NOMO-1 treated with DMSO at 0.1 percent for 48 hours (cell line): ENCODE data around the gene CRACR2A.

Experiments
- DNase-seq: peaks from one replicate; lab custom pipeline; 2025; ENCODE audit not compliant: unreplicated experiment; lab: John Stamatoyannopoulos, UW

CRACR2A gene

DNA sequence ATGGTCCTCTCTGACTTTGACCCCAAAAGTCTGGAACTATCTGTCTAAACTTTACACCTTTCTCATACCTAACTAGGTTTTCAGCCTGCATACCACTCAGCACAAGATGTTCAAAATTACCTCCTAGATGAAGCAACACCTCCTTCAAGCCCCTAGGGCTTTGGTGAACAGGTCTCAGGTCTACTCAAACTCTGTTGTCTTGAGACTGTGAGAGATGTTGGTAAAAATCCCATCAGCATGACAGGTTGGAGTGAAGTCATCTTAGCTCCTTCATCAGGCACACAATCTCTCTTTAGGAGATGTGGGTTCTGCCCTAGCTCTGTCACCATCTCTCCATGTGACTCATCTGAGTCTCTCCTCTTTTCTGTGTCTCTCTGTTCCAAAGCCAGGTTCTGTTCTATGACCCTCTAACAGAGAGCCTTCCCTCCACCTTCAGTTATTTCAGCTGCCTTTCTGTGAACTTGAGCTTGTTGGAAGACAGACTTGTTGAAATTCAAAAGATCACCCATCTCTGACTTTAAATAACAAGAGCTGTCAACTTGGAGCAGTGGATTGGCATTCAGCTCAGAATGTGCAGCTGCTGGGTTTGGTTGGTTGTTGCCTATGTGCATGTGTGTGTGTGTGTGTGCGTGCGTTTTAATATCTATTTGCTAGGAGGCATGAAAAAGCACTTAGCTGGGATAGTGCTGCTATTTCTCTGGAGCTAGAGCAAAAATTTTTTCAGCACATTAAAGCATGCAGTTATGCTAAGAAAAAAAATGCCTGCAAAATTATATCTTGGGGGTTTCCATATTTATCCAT lies 130.7 kb downstream of the CRACR2A start:
- DNase-seq, result no peak

DNA sequence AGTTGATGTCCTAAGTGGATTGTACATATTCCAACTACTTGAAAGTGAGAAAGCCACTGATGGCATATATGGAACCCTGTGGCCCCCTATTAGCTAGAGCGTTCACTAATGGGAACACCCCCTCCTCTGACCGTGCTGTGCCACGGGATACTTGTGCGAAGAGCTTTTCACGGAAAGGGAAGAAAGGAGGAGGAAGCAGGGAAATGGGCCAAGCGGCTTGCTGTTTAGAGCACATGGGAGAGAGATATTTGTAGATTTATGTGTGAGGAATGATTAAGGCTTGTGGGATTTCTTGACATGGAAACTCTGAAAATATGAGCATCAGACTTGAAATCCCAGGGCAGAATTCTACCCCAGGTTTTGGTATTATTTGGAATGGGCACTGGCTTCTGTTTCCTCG lies 132.1 kb downstream of the CRACR2A start:
- no peak for DNase-seq

DNA sequence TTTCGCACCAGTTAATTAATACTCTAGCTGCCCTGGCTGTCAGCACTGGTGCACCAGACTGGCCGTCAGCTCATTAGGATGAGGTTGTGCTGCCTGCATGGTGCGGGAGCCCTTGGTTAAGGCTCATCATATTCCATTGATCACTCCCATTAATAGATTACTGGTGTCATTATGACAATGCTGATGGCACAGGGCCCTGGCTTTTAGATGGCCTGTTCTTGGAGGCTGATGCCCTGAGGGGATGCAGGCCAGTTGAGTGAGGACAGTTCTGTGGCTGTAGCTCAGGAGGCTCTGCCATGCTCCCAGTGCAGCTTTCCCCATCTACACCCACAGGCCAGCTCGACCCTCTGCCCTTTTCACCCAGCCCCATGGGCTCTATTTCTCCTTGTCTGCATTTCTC lies 135.3 kb downstream of the CRACR2A start:
- DNase-seq, result no peak

DNA sequence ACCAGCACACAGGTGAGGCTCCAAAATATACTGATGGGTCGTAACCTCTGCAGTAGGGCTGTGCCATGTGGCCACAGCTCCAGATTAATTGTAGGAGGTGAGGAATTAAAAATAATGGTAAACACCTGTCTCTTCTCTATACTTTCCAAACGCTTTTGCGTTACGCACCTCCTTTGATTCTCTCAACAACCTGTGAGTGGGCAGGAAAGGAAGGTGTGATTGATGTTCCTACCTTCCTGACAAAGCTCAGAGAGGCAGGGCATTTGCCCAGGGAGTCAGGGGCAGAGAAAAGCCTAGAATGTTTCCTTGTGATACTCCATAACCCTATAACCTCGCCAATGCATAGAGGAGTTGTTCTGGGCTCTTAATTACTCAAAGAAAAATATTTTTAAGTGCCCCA lies 137.0 kb downstream of the CRACR2A start:
- DNase-seq, result no peak

DNA sequence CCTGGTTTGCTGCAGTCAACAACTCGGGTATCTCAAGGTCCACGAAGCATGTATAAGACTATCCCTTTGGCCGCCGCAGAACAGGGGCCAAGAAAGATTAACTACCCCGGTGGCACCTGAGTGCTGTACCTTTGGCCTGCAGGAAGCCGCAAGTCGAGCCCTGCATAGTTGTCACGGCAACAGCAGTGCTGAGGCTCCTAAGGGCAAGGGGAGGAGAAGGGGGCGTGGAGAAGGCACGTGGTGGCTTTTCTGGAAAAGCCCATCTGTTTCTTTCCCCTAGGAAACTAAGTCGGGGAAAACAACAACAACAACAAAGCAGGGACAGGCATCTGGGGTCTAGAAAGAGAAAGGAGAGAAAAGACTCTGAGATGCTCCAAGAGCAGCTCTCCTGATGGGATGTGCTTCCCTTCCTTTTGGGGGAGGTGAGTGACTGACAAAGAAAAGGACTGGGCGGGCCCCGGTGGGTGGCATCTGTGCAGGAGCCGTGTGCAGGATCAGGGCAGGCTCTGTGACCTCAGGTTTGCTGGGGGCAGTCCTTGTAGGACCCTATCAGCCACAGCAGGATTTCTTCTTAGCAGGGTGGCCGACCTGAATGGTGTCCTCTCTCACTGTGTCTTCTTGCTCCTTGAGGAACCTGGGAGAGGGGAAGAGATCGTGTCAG lies 138.0 kb downstream of the CRACR2A start:
- DNase-seq, result no peak

DNA sequence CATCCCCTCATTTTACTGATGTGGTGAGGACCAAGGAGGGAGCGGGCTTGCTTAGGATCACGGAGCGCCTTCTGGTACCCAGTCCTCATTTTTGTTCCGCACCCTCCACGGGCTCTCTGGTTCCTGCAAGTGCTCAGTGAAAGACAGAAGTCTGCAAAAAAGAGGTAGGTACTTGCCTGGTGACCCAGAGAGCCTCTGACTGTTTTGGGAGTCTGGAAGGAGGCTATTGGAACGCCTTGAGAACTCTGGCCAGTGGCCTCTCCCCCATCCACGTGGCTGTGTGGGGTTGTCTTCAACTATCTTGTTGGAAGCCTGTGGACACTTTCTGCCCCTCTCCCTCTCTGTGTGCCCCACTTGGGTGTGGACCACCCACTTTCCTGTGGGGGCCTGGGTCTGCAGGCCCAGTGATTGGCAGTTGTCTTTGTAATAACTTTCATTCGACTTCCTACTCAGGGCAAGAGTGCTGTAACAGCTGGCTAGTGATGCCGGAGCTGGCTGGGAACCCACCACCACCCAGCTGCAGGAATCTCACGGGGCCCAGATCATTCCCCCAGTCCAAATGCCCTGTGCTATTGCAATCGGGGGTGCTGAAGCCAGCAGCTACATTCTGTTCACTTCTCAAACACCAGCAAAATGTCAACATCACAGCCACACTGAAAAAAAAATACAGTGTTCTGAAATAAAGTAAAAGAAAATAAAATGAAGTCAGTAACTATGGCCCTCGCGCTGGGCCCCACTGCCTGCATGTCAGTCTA lies 139.1 kb downstream of the CRACR2A start:
- no peak for DNase-seq

DNA sequence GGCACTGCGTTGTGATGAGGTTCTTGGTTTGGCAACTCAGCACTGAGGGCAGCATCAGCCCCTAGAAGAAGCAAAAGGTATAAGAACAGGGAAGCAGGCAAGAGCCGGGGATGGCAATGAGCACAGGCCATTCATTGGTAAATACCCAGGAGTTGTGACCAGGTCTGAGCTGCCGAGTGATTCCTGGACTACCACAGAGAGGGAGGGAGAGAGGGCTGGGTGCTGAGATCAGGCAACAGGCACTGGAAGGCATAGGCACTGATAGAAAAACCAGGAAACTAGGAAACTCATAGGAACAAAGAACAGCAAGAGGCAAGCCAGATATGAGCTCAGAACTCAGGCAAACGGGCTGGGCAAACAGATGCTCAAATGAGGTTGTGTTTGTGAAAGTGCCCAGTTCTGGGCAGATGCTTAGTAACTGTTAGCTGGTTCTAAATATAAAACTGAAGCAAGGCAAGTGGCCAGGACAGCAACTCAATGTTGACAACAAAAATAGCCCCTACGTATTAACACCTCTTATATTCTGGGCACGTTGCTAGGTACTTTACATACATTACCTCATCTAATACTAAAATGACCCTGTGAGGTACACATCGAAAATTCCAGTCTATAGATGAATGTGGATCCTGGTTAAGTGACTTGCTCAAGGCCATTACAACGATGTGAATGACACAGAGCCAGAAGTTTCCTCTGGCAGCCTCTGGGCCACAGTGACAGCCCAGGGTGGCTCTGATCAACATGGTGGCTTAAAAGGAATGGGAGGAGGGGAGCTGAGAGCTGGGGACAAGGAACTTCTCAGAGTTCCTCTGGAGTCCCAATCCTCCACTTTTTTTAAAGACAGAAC lies 140.8 kb downstream of the CRACR2A start:
- no peak for DNase-seq

DNA sequence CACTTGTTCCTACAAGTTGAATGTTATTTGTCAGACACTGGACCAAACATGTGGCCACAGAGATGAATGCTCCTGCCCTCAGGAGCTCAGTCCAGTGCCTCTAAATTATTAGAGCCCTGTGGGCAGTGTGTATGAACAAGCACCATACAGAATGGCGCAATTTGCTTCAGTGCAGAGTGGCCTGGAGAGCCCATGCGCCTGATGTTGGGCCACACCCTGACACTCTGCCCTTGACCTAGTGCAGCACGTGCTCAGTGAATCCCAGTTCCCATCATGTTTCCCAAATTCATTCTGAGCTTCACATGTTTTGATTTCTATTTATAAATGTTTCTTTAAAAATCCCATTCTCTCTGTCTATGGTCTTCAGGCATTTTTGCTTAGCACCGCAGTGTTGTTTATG lies 145.1 kb downstream of the CRACR2A start:
- DNase-seq, result no peak

DNA sequence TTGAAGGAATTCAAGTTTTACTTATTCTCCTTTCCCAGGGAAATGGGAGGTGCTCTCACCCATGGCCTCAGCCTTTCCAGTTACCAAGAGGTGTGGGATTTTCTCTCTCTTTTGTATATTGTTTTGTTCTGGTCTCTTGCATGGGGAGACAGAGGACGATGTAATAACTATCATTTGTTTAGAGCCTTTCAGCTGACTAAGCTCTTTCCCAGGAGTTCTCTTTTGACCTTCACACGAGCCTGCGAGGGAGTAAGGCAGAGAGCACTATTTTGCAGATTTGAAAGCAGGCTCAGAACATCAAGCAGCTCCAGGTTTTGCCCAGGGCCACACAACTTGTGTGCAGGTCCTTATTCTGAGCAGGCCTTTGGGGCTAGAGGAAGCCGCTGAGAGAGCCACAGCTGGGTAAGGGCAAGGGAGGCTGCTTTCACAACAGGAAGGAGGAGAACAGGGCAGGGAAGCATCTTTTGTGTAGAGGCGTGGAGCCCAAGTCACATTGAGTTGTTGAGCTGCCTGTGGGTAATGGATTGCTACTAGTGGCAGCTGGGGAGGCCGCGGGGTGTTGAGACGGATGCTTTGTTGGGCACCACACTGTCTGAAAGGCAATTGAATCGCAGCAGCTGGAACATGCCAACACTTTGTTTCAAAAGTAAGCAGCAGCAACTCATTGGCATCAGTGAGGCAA lies 145.7 kb downstream of the CRACR2A start:
- DNase-seq, result no peak

DNA sequence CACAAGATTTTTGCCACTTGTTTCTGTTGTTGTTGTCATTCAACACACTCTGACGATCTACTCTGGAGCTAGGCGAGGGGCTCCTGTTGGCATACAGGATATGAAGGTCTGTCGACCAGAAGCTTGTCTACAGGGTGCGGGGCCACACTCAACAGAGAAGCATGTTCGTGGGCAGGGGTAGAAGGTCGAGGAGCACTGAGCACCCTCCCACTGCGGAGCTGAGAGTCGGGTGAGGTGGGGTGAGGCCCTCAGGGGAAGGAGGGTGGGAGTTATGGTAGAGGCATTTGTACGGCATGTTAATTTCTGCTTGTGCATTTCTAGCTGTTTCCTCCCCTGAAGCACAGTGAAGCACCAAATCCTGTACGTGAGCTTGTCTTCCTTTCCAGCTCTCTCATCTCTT lies 146.8 kb downstream of the CRACR2A start:
- no peak for DNase-seq

DNA sequence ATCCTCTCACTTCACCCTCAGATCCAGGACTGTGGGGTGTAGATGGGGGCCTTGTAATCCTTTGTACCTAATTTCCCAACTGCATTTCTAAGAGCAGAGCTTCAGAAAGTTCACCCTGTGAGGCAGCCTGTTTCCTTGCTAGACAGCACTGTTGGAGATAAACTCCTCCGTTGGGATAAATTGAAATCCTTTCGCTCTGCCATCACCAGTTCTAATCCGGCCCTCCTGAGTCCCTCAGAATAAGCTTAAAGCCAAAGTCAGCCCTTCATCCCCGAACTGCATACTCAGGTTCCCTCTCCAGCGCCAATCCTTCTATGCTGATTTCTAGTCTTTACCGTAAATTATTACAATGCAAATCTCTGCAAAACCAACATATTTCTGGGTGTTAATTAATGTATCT lies 147.2 kb downstream of the CRACR2A start:
- DNase-seq, result no peak

DNA sequence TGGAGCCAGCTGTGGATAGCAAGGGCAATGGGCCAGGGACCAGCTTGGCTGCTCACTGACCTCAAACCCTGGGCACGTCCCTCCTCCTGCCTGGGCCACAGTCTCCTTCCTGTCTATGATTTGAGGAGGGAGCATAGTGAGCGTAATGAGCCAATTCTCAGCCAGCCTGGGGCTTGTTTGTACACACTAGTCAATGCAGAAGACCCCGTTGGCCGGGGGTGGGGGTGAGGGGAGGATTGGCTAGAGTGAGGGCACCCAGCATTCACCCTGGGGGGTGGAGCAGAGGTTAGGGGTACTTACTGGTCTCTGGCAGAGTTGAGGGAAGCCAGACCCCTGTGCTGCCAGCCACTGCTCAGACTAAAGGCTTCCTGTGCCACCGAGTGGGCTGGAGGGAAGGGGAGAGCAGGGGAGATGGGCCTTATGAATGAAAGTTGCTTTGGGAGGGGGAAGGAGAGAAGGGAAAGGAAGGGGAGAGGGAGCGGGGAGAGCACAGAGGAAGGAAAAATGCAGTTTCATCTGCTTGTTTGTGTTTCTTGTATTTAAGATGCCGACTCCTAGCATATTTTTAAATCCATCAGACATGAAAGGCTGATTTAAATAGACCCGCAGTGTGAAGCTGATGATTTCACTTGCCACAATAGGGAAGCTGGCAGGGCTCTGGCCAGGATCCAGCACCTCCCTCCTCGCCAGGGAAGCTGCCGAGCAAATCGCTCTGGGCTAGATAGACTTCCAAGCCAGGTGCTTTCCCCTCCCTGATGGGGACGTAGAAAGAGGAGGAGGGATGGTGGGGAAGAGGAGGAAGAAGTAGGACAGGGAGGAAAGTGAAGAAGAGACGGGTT lies 147.9 kb downstream of the CRACR2A start:
- DNase-seq, result no peak

DNA sequence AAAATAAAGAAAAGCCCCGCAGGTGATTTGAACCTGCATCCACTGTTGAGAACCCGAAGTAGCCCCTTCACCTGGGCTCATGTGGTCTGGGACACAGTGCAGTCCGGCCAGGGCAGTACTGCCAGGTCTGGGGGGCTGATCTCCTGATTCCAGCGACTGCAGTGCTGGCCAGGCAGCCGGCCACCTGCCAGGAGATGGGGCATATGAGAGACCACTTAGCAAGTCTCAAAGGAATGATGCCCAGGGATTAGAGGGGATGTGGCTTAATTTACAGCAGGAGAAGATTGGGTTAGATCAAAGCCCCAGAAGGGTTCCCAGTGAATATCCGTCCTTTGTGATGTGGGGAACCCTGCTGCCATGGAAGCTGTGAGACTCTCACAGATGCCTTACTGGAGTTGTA lies 148.6 kb downstream of the CRACR2A start:
- no peak for DNase-seq

DNA sequence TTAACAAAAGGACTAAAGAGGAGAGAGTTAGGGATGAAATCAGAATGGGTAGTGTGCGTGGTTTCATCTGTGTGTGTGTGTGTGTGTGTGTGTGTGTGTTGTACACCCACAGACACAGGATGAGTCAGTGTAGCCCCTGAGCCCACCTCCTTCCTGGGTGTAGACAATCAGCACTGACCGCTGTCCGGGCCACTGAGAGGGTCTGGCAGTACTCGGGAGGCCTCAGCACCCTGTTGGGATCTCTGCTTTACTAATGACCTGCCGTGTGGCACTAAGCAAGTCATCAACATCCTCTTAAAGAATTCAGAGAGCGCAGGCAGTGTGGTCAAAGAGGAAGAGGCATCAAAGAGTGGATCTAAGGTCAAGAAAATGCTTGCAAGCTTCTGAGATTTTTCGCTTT lies 149.3 kb downstream of the CRACR2A start:
- peak; percentile 0 for DNase-seq

DNA sequence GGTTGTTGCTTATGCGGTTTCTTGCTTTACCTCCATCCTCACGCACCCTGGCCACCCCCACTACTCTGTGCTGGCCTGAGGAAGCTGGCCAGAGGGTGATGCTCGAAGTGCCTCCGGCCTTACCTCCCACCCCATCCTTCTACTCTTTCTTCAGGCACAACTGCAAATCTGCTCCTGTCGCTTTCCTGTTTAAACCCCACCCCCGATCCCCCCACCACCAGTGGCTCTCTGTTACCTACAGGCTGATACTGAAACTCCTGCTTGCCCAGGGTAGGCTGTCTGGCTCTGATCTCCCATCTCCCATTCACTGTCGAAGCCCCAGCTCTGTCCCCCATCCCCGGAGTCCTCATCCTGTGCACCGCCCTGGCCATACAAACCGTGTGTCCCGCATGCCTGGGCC lies 150.4 kb downstream of the CRACR2A start:
- no peak for DNase-seq

DNA sequence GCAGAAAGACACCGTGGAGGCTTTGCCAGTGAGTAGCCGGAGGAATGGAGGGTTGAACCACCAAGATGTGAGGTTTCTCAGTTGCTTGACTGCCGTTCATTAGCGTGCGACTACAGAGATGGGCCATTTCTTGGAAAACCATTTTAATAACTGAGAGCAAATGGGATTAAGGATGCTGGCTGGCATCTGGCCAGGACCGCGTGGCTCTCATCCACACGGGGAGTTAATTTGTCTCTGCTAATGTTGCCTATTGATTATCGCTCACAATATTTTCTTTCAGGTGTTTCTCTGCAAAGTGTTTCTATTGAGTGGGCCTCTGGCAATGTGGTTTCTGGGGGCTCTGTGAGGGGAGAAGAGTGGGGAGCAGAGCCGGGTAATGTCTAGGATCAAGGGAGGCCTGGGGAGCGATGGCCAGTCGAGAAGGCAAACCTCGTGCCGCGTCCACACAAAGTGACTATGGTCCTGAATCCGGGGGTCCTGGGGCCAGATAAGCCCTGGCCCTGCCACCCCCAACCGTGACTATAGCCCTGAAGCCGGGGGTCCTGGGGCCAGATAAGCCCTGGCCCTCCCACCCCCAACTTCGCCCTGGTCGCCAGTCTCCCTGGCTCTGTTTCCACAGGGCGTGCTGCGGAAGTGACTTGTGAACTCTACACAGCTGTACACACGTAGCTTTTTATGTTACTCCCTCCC lies 151.3 kb downstream of the CRACR2A start:
- DNase-seq, result no peak

DNA sequence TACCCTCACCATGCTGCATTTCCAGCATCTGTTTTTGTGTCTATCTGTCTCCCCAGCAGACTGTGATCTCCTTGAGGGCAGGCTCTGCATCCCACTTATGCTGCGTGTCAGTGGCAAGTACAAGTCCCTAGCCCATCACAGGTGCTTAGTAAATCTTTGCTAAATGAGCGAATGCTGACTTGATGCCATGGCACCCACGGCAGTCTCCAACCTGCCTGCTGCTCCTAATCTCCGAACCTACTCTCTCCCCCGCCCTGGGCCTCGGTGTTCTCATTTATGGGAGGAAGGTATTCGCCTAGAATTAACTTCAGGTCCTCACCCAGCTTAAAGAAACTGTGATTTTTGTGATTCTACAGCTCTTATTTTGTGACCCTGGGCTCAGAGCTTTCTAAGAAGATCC lies 152.0 kb downstream of the CRACR2A start:
- DNase-seq, result no peak

DNA sequence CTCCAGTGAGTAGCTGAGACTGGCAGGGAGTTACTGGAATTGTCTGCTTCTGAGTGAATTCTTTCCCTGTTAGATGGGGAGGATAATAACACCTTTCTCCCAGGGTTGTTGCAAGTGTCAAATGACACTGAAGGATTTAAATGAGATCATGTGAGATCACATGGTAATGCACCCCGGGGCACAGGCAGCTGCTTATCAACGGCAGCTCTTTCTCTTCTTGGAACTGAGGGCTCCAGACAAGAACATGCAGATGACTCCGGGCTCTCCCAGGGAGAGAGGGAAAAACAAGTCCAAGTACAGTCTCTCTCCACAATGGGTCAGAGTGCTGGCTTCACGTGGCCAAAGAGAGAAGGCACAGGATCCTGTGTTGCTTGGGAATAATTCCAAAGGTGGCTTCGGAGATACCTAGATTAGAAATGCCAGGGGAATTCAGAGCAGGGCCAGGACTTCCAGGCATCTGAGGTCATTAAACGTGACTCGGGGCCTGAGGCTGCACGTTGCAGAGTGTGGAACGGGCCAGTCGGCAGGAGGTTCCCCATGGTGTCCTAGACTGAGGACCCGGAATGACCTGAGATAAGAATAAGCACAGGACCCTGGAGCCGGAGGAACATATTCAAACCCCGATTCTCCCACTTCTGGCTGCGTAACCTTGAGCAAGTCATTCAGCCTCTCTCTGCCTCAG lies 152.7 kb downstream of the CRACR2A start:
- DNase-seq, result no peak
